ENCODE measurements around the gene HSD3B2.

The HSD3B2 gene

DNA sequence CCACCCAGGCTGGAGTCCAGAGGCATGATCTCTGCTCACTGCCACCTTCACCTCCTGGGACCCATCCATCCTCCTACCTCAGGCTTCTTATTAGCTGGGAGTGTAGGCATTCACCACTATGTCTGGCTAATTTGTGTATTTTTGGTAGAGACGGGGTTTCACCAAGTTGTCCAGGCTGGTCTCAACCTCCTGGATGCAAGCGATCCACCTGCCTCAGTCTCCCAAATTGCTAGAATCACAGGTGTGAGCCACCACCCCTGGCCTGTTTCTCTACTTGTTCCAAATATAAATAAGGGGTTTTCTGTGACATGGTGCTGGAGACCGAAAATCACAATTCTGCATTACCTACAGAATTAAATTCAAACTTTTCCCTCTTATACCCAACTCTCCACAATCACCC is 55.4 kb downstream of the HSD3B2 start:
- no peaks in the 10 kb centered on the region for H3K27me3 ChIP-seq (ENCODE audit: control insufficient read depth, insufficient read depth, low read length)
- no peak overlapping the region for H3K27ac ChIP-seq (ENCODE audit: low read depth, low read length)
- H3K4me1 ChIP-seq (ENCODE audit: control insufficient read depth, insufficient read depth, low read length), result no peaks in the 10 kb centered on the region
- no peak overlapping the region for H3K4me3 ChIP-seq (ENCODE audit: low read length)
- H3K36me3 ChIP-seq (ENCODE audit: control insufficient read depth, insufficient read depth, low read length), result no peaks in the 10 kb centered on the region
- H3K9ac ChIP-seq (ENCODE audit: low read length), result no peak overlapping the region

DNA sequence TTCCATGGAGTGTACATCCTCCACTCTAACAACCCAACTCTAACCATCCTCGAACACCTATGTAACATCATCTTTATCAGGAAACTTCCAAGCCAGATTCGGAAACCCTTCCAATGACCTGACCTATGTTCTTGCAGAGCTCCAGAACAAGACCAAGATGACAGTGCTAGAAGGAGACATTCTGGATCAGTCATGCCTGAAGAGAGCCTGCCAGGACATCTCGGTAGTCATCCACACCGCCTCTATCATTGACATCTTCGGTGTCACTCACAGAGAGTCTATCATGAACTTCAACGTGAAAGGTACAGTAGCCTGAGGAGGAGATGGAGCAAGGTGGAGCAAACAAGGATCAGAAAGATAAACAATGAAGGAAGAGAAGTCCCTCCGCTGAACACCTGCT is 56.0 kb downstream of the HSD3B2 start:
- Histone ChIP-seq H3K4me3 (ENCODE audit: low read length) (no peak overlapping the region), H3K27ac (ENCODE audit: low read depth, low read length) (no peak overlapping the region), H3K9ac (ENCODE audit: low read length) (no peak overlapping the region), H3K4me1 (ENCODE audit: control insufficient read depth, insufficient read depth, low read length) (no peaks in the 10 kb centered on the region), H3K36me3 (ENCODE audit: control insufficient read depth, insufficient read depth, low read length) (no peaks in the 10 kb centered on the region), H3K27me3 (ENCODE audit: control insufficient read depth, insufficient read depth, low read length) (no peaks in the 10 kb centered on the region)

DNA sequence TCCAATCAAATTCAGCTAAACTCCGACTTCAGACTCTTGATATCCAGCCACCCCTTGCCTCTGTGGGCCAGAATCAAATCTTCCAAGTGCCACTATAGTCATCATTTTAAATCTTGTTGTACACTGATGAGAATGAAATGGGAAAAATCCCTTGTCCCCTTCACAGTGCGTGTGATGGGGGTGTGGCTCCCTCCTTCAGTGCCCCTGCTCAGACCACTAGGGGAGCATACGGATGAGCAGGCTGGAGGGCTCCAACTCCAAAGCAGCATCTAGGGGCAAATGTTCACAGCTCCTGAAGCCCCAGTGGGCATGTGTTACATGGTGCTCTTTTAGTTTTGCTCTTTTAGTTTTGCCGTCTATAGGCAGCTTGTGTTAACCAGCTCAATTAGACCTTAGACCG is 56.6 kb downstream of the HSD3B2 start:
- H3K4me1 ChIP-seq (ENCODE audit: control insufficient read depth, insufficient read depth, low read length), result no peaks in the 10 kb centered on the region
- H3K9ac ChIP-seq (ENCODE audit: low read length), result no peak overlapping the region
- no peak overlapping the region for H3K4me3 ChIP-seq (ENCODE audit: low read length)
- H3K27me3 ChIP-seq (ENCODE audit: control insufficient read depth, insufficient read depth, low read length), result no peaks in the 10 kb centered on the region
- H3K27ac ChIP-seq (ENCODE audit: low read depth, low read length), result no peak overlapping the region
- H3K36me3 ChIP-seq (ENCODE audit: control insufficient read depth, insufficient read depth, low read length), result no peaks in the 10 kb centered on the region

DNA sequence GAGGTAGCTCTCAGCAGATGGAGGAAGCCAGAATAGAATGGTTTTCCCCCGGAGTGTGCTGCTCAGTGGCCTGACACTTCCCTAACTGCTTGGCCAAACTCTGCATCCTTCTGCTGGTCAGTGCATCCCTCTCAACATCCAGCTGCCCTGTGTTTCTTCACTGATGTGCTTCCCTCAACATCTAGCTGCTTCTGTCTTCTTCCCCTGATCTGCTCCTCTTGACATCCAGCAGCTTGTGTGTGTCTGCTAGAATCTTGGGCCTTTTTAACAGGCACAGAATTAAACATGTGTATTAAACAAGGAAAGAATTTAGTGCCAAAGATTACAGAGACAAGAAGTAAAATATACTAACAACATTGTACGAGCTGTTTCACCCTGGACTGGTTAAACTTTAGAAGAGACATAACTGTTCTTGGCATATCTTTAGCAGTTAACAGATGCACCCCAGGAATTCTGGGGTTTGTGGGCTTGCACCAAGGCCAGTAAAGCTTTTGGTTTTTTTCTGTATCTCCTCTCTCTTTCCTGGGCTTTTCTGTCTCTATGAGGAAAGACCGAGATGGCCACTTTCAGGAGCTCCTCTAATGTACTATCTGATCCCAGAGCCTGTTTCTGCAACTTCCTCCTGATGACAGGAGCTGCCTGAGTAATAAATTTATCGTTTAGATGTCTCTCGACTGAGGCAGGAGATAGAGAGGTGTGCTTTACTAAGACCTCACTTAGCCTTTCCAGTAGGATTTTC is 57.3 kb downstream of the HSD3B2 start:
- no peak overlapping the region for H3K4me3 ChIP-seq (ENCODE audit: low read length)
- H3K36me3 ChIP-seq (ENCODE audit: control insufficient read depth, insufficient read depth, low read length), result no peaks in the 10 kb centered on the region
- no peak overlapping the region for H3K27ac ChIP-seq (ENCODE audit: low read depth, low read length)
- H3K4me1 ChIP-seq (ENCODE audit: control insufficient read depth, insufficient read depth, low read length), result no peaks in the 10 kb centered on the region
- no peak overlapping the region for H3K9ac ChIP-seq (ENCODE audit: low read length)
- no peaks in the 10 kb centered on the region for H3K27me3 ChIP-seq (ENCODE audit: control insufficient read depth, insufficient read depth, low read length)

All from rectal smooth muscle tissue (tissue), 1 donor.